IMR-90 (cell line): ENCODE data around the gene MSANTD4. TPM values are rescaled to one million over a fixed set of nuclear protein-coding genes. Genes with fewer than 3 reads are reported as not detected.

Experiments used
- ATAC-seq: fragments of 200-7000 bp; cut with Tn5 transposase; 2 replicates; pipeline ENCODE4 v1.9.1; 2020; ENCODE audit warnings: low read depth, mild to moderate bottlenecking, moderate library complexity
- BruUV-seq: library from RNA; stranded (reverse); fragments of 400-500 nt; replicated peaks from 2 replicates; lab custom pipeline; 2021; lab: Mats Ljungman, UMichigan
- CTCF ChIA-PET: fragments of 300-600 bp; formaldehyde crosslinking; extraction: SDS; loops from one replicate; lab custom pipeline; 2021; ENCODE audit warnings: antibody characterized with exemption; lab: Yijun Ruan, JAX
- POLR2A ChIA-PET: fragments of 300-600 bp; sonication (Branson Sonifier 250); formaldehyde crosslinking; loops from one replicate; lab custom pipeline; 2022; ENCODE audit warnings: antibody characterized with exemption; ENCODE audit not compliant: unreplicated experiment; lab: Charles Lee
- DNase-seq: peaks from one replicate; pipeline ENCODE4 v3.0.0; 2013
- H2AFZ ChIP-seq: replicated peaks from 2 replicates; pipeline ENCODE3; 2013; ENCODE audit warnings: low read length, mild to moderate bottlenecking; ENCODE audit not compliant: poor library complexity
- H2AK5ac ChIP-seq: 2 replicates; pipeline ENCODE4 v1.6.1; 2013; ENCODE audit warnings: low read depth, low read length, inconsistent platforms
- H2AK9ac ChIP-seq: replicated peaks from 2 replicates; pipeline ENCODE3; 2013; ENCODE audit warnings: mild to moderate bottlenecking, low read depth, low read length, moderate library complexity; ENCODE audit not compliant: poor library complexity
- H2BK120ac ChIP-seq: 2 replicates; pipeline ENCODE4 v1.6.1; 2013; ENCODE audit warnings: low read depth, low read length, inconsistent platforms
- H2BK15ac ChIP-seq: 3 replicates; pipeline ENCODE4 v1.6.1; 2013; ENCODE audit warnings: low read depth, low read length, inconsistent platforms
- H2BK20ac ChIP-seq: 2 replicates; pipeline ENCODE4 v1.6.1; 2013; ENCODE audit warnings: low read depth, mild to moderate bottlenecking, inconsistent platforms, low read length, moderate library complexity
- H2BK5ac ChIP-seq: 2 replicates; pipeline ENCODE4 v1.6.1; 2013; ENCODE audit warnings: mild to moderate bottlenecking, low read depth, low read length, inconsistent platforms; ENCODE audit not compliant: poor library complexity, severe bottlenecking
- H3K14ac ChIP-seq: replicated peaks from 2 replicates; pipeline ENCODE4 v1.6.1; 2013; ENCODE audit warnings: low read depth, low read length, inconsistent platforms
- H3K18ac ChIP-seq: 2 replicates; pipeline ENCODE4 v1.6.1; 2013; ENCODE audit warnings: low read depth, low read length, control low read depth
- H3K23ac ChIP-seq: 2 replicates; pipeline ENCODE4 v1.6.1; 2013; ENCODE audit warnings: low read depth, low read length, inconsistent platforms
- H3K27ac ChIP-seq: 2 replicates; pipeline ENCODE4 v1.5.1; 2013; ENCODE audit warnings: mild to moderate bottlenecking, control low read depth, low read length; ENCODE audit not compliant: insufficient read depth
- H3K27me3 ChIP-seq: 2 replicates; pipeline ENCODE4 v1.6.1; 2013; ENCODE audit warnings: low read length; ENCODE audit not compliant: control insufficient read depth, insufficient read depth
- H3K36me3 ChIP-seq: 2 replicates; pipeline ENCODE4 v1.6.1; 2013; ENCODE audit warnings: low read length, mixed read lengths; ENCODE audit not compliant: control insufficient read depth, insufficient read depth
- H3K4ac ChIP-seq: 2 replicates; pipeline ENCODE4 v1.6.1; 2013; ENCODE audit warnings: low read depth, low read length, inconsistent platforms
- H3K4me1 ChIP-seq: 2 replicates; pipeline ENCODE4 v1.6.1; 2013; ENCODE audit warnings: low read length, mixed read lengths; ENCODE audit not compliant: control insufficient read depth, insufficient read depth
- H3K4me2 ChIP-seq: 2 replicates; pipeline ENCODE4 v1.6.1; 2013; ENCODE audit warnings: low read depth, mild to moderate bottlenecking, control low read depth, low read length, moderate library complexity
- H3K4me3 ChIP-seq: 2 replicates; pipeline ENCODE4 v1.5.1; 2013; ENCODE audit warnings: low read depth, mild to moderate bottlenecking, control low read depth, low read length, moderate library complexity; ENCODE audit not compliant: insufficient read depth
- H3K56ac ChIP-seq: 2 replicates; pipeline ENCODE4 v1.6.1; 2013; ENCODE audit warnings: low read length, inconsistent platforms; ENCODE audit not compliant: insufficient read depth; ENCODE audit errors: extremely low read depth
- H3K79me1 ChIP-seq, 2 experiments: 2 replicates each; pipeline ENCODE4 v1.6.1; 2013; ENCODE audit warnings: low read length in 2 of 2, inconsistent platforms in 1 of 2, low read depth in 1 of 2
- H3K9ac ChIP-seq: 2 replicates; pipeline ENCODE4 v1.6.1; 2013; ENCODE audit warnings: low read depth, low read length, control low read depth
- H3K9me1 ChIP-seq: 2 replicates; pipeline ENCODE4 v1.6.1; 2013; ENCODE audit warnings: low read length, inconsistent platforms; ENCODE audit not compliant: insufficient read depth
- H3K9me3 ChIP-seq: 2 replicates; pipeline ENCODE4 v1.6.1; 2013; ENCODE audit warnings: low read length; ENCODE audit not compliant: control insufficient read depth, insufficient read depth
- H4K20me1 ChIP-seq: 2 replicates; pipeline ENCODE4 v1.6.1; 2013; ENCODE audit warnings: low read length, inconsistent platforms; ENCODE audit not compliant: insufficient read depth
- H4K5ac ChIP-seq: 2 replicates; pipeline ENCODE4 v1.6.1; 2013; ENCODE audit warnings: mild to moderate bottlenecking, low read depth, low read length, control low read depth
- H4K8ac ChIP-seq, 2 experiments: 2 replicates each; pipeline ENCODE4 v1.6.1; 2013; ENCODE audit warnings: low read depth in 2 of 2, low read length in 2 of 2, control low read depth in 1 of 2, inconsistent platforms in 1 of 2
- H4K91ac ChIP-seq: 2 replicates; pipeline ENCODE4 v1.6.1; 2013; ENCODE audit warnings: low read depth, low read length, inconsistent platforms; ENCODE audit not compliant: insufficient read depth
- CEBPB ChIP-seq: IDR thresholded peaks from 2 replicates; pipeline ENCODE4 v1.6.1; 2012; ENCODE audit warnings: low read depth, low read length, improper control_type of control experiment
- CHD1 ChIP-seq: IDR thresholded peaks from 2 replicates; pipeline ENCODE4 v1.6.1; 2012; ENCODE audit warnings: low read depth, low read length, improper control_type of control experiment
- FOS ChIP-seq: fragments of 150-350 bp; IDR thresholded peaks from 2 replicates; pipeline ENCODE4 v1.6.1; 2016; ENCODE audit warnings: low read depth, low read length
- POLR2A ChIP-seq: IDR thresholded peaks from 2 replicates; pipeline ENCODE4 v1.6.1; 2012; ENCODE audit warnings: mild to moderate bottlenecking, low read depth, low read length
- SMC3 ChIP-seq: fragments of 150-350 bp; IDR thresholded peaks from 2 replicates; pipeline ENCODE4 v1.6.1; 2016; ENCODE audit warnings: low read depth, mild to moderate bottlenecking, antibody characterized with exemption, low read length, moderate library complexity
- WGBS, 2 experiments: methylation state at CpG; one replicate each; pipeline versions ENCODE4 v1.1.5 to v1.1.7; 2013; ENCODE audit warnings: missing lambda C conversion rate in 2 of 2; ENCODE audit not compliant: insufficient read length in 1 of 2; ENCODE audit errors: extremely low coverage in 2 of 2; 5-methylcytosine and 5-hydroxymethylcytosine counted together
- dilution Hi-C: fragments of 300-500 bp; cut with HindIII; formaldehyde crosslinking; loops from one replicate; pipeline ENCODE4 v1.14.3; 2018; ENCODE audit warnings: low sequenced_read_pairs; ENCODE audit not compliant: unreplicated experiment
- in situ Hi-C: fragments of 300-500 bp; cut with MboI; formaldehyde crosslinking; loops from 3 replicates; pipeline ENCODE4 v1.14.3; 2019; ENCODE audit warnings: low sequenced_read_pairs, inconsistent platforms, mixed read lengths
- intact Hi-C: fragments of 100-400 bp; cut with micrococcal nuclease; formaldehyde crosslinking; loops from 2 replicates; pipeline ENCODE4 v1.10.0; 2022
- polyA plus RNA-seq, 3 experiments: library from polyadenylated mRNA; depleted of rRNA; stranded (reverse); fragments of >200 nt; gene quantifications; 2 replicates each; pipeline ENCODE4 v1.2.3, GENCODE V29; 2012; ENCODE audit warnings: low replicate concordance in 1 of 3
- total RNA-seq: library from RNA; depleted of rRNA; stranded (reverse); fragments of >200 nt; gene quantifications from 2 replicates; pipeline ENCODE4 v1.2.3, GENCODE V29; 2012

Gene MSANTD4
- total and polyA plus RNA-seq, 2 of the 4 experiments (the other 2 are of a cell fraction), result 9.4 to 18.8 TPM

- Histone ChIP-seq H2AFZ (no peak overlapping the region), H3K23ac (no peak overlapping the region), H2AK5ac (no peak overlapping the region), H3K4me3 (no peak overlapping the region), H3K27ac (no peak overlapping the region), H4K91ac (no peak overlapping the region; the same call in 1 of the 2 replicates), H2BK5ac (peak overlapping the region; percentile 94), H3K36me3 (peaks cover 5% of the 10 kb centered on the region), H2BK15ac (no peak overlapping the region), H3K14ac (peak overlapping the region; percentile 55; the same call in 1 of the 2 replicates), H3K9ac (no peak overlapping the region), H3K4ac (no peak overlapping the region), H4K5ac (no peak overlapping the region; the same call in 1 of the 2 replicates), H2AK9ac (no peak overlapping the region), H3K18ac (peak overlapping the region; percentile 81; the same call in 1 of the 2 replicates), H4K20me1 (no peaks in the 10 kb centered on the region), H3K9me3 (no peaks in the 10 kb centered on the region; the same call in 1 of the 2 replicates), H2BK20ac (0 out of 2 replicates have a peak overlapping the region, but pooled peaks have one; percentile 5), H3K9me1 (peaks cover 8% of the 10 kb centered on the region; the same call in 1 of the 2 replicates), H4K8ac (no peak overlapping the region), H3K4me1 (peaks cover 4% of the 10 kb centered on the region), H3K79me1 (no peaks in the 10 kb centered on the region), H3K4me2 (no peak overlapping the region), H3K27me3 (no peaks in the 10 kb centered on the region), H2BK120ac (0 out of 2 replicates have a peak overlapping the region, but pooled peaks have one; percentile 1), H3K56ac (no peak overlapping the region)
- dilution Hi-C loops (no loop called here), in situ Hi-C loops (no loop called here), intact Hi-C loops (no loop called here)
- no CpG with 5 or more reads among the region's 4 CpGs for WGBS, 2 experiments
- TF ChIP-seq CHD1 (no peak), SMC3 (no peak), FOS (no peak), CEBPB (no peak), POLR2A (no peak)
- POLR2A ChIA-PET, result no interaction called here
- ATAC-seq (no peak; the same call in 1 of the 2 replicates), DNase-seq (no peak)
- no TSS peak for BruUV-seq
- CTCF ChIA-PET, result interaction anchor here (1.2 kb wide), 1 partner anchor 1690 kb away, joined by 3 read pairs; no protein-coding TSS in a partner anchor
Measured at GRCh38 chr11:105991888-105992287, 30.2 kb downstream of the MSANTD4 start.
